GM18526 (cell line): ENCODE results near the gene CDK18.

Experiments used
- POLR2A ChIP-seq: IDR thresholded peaks from 3 replicates; pipeline ENCODE4 v1.6.1; 2011; ENCODE audit not compliant: insufficient read length; ENCODE audit errors: extremely low read depth

CDK18 gene

GRCh38 chr1:205547936-205548827, 43.7 kb downstream of the CDK18 start:
- no peak for TF ChIP-seq POLR2A

GRCh38 chr1:205554026-205554811, 49.8 kb downstream of the CDK18 start:
- no peak for TF ChIP-seq POLR2A

DNA sequence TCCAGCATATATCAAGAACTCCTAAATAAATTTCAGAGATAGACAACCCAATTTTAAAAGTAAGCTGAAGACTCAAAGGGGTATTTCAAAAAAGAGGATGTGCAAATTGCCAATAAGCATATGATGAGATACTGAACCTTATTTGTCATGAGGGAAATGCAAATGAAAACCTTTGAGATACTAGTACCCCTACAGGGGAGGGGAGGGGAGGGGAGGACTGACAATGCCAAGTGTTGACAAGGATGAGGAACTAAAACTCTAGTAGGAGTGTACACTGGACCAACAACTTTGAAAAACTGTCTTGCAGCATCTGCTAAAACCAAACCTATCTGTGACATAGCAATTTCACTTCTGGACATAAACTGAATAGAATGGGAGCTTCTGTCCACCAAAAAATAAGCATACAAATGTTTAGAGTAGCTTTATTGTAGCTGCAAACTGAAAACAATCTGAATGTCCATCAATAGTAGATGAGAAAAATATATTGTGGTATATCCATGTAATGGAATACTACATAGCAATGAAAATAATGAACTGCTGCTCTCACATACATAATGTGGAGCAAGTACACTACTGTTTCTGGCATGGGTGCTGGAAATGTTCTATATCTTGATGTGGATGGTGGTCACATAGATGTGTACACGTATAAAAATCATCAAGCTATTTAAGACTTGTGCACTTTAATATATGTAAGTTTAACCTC, 57.2 kb downstream of the CDK18 start:
- no peak for TF ChIP-seq POLR2A

DNA sequence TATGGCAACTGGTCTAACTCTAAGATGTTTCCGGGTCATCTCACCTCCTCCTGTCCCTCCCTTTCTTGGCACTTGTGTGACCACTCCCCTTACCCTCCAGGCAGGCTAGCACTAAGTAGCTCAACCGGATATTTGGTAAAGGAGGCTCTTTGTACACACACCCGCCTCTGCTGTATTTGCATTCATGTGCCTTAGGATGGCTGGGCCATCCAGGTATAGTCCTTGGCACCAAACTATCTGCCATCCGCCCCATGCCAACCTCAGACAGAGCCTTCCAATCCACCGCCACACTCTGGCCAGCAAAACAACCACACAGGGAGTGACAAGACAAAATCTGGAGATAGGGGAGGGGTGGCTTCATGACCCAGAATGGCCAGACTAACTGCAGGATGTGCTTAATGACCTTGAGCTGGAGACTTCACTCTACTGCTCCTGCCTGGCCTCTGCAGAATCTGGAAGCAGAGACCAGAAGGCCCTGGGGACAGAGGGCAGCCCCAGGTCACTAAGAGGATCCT, 59.5 kb downstream of the CDK18 start:
- TF ChIP-seq POLR2A: no peak

- no peak for TF ChIP-seq POLR2A
Measured at GRCh38 chr1:205565799-205566198, 61.3 kb downstream of the CDK18 start.

DNA sequence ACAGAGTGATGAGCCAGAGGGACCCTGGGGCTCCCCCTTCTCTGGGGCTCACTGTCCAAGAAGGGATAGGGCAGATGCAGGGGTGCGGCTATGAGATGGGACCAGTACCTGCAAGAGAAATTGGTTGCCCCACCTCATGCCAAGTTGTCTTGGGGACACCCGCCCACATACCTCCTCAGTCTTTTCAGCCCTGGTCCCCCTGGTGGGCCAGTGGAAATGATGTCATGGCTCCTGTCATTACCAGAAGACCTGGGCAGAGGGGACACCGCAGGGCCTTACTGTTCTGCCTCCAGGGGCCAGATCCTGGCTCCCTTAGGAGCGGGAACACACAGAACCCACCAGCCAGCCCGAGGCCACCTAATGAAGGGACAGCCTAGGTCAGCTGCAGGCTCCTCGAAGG, 63.2 kb downstream of the CDK18 start:
- TF ChIP-seq POLR2A: no peak

DNA sequence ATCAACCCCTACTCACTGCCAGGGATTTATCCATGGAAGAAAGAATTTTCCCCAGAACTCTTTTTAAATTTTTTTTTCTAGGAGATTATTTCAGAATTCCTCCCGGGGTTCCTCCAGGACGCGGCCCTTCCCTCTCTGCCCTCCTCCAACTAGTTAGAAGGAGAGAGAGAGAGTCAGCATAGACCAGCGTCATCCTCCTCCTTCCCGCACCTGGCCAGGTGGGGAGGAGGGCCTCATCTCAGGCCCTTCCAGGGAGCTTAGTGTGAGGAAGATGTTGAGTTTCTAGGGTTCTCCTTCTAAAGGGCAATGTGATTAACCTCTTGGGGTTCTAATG, 63.6 kb downstream of the CDK18 start:
- TF ChIP-seq POLR2A: no peak

- no peak for TF ChIP-seq POLR2A
Measured at GRCh38 chr1:205568469-205569361, 64.2 kb downstream of the CDK18 start.

DNA sequence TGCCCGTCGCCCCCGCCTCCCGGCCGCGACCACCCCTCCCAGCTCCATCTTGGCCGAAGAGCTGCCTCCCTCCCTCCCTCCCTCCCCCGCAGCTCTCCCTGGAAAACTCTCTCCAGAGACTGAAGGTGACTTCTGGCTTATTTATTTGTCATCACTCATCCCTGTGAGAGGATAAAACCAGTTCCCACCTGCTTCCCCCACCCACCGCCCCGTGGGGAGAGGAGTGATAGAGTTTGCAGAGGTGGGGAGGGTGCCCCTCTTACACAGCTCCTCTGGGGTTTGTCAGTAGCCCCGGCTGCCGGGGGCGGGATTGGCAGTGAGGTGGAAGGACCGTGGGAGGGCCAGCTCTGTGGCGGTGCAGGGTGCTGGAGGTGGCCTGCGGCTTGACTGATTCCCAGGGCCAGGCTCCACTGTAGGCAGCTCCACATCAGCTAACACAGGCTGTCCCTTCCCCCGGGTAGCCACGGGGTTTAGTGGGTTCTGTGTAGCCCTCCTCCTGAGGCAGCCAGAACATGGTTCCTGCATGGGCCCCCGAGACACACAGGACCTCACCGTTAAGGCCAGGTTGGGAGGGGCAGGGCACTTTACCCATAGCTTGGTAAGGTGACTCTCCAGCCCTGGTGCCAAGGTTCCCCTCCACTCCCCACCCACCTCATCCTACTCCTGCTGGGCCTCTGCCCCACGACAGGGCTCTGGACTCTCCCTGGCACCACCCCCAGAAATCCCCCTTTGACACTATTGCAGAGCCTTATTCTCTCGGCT, 65.1 kb downstream of the CDK18 start:
- no peak for TF ChIP-seq POLR2A

- TF ChIP-seq POLR2A: no peak
Measured at GRCh38 chr1:205570173-205570501, 65.7 kb downstream of the CDK18 start.

- no peak for TF ChIP-seq POLR2A
Measured at GRCh38 chr1:205570796-205571537, 66.5 kb downstream of the CDK18 start.

DNA sequence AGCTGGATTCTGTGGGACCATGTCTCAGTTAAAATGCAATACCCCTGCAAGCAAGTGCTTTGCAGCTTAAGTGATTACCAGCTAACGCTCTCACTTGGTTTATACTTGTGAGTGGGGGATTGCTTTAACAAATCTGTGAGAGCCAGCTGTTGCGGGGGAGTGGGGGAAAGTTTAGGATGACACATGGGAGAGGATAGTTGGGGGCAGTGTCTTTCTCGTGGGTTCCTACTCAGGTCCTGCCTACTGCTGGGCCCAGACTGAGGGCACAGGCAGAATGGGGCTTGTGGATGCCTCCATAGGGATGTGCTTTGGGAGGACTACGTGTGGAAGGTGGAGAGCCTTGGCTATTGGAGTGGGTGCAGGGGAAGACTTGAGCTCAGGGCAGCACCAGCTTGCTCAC, 67.3 kb downstream of the CDK18 start:
- no peak for TF ChIP-seq POLR2A

DNA sequence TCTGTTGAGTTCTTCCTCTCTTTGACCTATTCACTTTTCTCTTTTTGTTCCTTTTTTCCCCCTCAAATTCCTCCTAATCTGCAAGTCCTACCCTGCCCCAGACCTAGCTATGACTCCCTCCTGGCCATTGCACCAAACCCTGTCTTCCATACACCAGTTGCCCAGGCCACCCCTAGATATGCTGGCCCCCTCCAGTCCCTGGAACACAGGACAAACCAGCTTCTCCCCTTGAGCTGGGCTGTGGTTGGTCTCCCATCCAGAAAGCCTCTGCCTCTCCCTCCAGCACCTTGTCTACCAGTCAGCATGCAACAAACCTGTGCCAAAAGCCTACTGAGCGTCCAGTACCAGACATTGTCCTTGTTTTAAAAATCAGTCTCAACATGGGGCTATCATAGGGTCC, 68.0 kb downstream of the CDK18 start:
- TF ChIP-seq POLR2A: no peak

DNA sequence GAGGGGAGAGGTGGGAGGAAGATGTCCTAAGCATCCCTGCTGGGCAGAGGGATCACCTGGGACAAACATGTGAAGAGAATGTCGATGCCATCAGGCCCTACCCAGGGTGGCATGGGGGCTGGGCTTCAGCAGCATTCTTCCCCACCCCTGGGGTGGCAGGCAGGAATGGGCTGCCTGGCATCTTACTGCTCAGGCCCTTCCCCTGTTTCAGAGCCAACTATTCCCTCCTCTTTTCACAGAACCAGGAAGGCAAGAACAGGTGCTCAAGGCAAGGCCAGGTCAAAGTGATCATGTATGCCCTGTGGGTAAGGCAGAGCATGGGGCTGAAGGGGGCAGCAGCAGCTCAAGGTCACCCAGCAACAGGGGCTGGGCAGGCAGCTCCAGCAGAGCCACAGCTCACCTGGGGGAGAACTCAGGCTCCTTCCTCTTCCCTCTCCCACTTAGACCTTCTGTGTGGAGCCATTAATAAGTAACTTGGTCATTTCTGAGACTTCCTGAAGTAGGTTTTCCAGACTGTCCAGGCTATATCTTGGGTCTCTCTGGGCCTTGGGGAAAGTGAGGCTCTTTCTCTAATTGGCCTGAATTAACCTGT, 70.9 kb downstream of the CDK18 start:
- TF ChIP-seq POLR2A: no peak
